ENCODE data around the gene MGMT. TPM values are rescaled to one million over a fixed set of nuclear protein-coding genes. Genes with fewer than 3 reads are reported as not detected.

The MGMT gene
- total RNA-seq, 2 donors from 2014 or later, result 15.3 to 16.1 TPM

DNA sequence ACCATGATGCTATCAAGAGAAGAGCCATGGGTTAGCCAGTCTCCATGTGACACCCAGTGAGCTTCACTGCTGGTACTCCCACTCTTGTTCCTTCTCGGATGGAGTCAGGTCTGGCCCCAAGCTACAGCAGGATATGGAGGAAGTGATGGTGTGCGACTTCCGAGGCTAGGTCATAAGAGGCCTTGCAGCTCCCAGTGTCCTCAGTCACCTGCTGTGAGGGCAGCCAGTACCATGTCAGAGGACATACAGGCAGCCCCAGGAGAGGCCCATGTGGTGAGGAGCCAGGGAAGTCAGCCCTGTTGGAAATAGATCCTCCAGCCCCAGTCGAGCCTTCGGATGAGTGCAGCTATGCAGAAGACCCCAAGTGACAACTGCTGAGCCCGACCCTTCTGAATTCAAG lies 260.0 kb downstream of the MGMT start:
- ATAC-seq (no peak), DNase-seq (no peak)
- intact Hi-C loops (cut with DNase I, micrococcal nuclease), result no loop called here

DNA sequence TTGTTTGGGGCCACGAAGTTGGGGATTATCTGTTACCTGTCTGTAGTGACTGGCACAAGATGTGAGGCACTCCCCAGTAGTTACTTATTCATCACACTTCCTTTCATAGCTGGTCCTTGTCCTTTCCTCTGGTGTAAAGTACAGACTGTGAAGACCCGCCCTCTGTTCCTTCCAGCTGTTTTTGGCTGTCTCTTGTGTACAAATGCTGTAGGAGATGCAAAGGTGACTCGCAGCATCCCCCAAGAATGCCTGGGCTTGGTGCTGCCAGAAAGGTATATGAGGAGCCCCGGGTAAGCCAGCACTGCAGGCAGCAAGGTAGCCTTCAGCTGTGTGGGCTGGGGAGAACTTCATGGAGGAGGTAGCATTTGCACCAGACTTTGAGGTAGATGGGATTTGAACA lies 260.5 kb downstream of the MGMT start:
- DNase-seq (no peak), ATAC-seq (no peak)
- intact Hi-C loops (cut with DNase I, micrococcal nuclease), result no loop called here

DNA sequence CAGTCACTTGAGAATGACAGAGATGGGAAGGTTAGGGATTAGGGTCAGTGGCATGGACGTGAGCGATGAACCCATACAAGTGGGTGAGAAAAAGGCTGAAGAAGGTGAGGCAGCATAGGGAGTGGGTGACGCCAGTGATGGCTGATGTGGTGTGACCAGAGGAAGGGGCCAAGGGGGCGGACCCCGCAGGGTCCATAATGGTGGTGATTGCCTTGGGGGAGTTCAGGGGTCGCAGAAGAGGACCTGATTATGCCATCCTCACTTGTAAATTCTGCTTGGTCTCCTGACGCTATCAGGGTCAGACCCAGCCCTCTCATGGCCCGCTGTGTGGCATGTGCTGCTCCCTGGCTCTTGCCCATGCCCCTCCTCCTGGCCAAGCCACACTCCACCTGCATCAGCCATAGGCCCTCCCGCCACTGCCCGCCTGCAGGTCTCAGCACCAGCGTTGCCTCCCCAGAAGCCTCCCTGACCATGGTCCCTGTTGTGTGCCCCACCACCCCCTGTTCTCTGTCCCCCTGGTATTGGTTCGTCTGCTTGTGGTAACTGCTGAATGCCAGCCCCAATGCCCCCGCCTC lies 261.3 kb downstream of the MGMT start:
- ATAC-seq (no peak), DNase-seq (no peak)
- intact Hi-C loops (cut with DNase I, micrococcal nuclease), result no loop called here

DNA sequence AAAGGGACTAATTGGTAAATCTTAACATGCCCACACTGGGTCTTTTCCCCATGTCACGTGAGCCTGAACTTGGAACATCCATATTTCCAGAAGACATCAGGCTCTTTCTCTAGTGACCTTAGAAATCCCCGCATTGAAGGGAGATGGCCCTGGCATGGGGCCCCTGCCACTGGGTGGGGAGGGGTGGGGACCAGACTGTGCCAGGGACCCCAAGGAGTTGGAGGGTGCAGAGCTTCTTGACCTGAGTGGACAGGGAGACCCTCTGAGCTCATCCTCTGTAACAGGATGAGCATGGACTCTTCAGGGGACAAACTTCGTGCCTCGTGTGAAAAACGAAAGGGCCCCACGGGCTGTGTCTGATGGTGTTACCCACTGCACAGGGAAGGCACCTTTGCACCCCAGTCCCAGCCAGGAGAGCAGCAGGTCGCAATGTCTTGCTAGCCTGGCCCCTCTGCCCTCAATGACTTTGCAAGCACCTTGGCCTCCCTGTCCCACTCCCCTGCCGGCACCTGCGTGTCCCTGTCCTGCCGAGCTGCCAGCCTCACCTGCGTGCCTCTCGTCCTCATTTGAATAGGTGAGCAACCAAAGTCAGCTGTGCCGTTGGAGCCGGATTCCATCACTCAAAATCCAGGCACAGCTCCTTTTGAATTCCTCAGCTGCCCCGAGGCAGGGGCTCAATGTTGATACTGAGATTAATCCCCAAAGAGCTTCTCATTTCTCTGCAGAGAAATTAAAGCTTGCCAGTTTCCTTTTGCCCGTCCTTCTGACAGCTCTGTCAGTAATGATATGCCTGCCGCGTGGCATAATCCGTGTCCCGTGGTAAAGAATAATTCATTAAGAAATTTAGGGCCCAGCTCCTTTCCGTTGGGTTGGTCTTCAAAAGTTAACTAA lies 262.1 kb downstream of the MGMT start:
- no peak for DNase-seq
- no peak for ATAC-seq
- intact Hi-C loops (cut with DNase I, micrococcal nuclease), result no loop called here

DNA sequence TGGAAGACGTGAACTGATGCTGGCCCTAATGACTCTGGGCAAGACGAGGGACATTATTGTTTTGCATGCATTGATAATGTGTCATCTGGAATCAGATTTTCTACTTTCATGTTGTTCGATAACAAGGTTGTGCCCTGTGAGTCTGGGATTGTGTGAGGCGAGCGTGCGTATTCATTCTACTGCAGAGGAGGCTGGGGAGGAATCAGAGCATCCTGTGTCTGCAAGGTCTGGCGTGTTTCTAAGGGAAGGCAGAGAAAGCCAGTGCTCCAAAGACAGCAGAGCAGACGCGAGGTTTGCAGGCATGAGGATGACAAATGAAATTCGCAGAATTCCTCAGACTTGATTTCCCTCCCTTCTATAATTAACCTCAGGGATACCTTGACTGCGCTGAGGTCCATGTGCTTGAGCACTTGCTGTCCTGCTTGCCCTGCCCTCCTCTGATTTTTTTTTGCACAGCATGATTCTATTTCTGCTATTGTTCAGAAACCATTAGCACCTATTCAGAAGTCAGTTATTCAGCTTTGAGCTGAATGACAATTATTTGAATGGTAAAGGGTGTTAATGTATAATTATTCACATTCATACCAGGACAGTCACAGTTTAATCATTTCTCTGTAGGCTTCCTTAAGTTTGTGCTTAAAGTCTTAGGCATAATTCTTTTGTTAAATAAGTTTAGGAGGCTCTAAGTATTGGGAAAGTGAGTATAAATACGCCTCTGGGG lies 263.4 kb downstream of the MGMT start:
- DNase-seq (no peak), ATAC-seq (no peak)
- intact Hi-C loops (cut with DNase I, micrococcal nuclease), result no loop called here

DNA sequence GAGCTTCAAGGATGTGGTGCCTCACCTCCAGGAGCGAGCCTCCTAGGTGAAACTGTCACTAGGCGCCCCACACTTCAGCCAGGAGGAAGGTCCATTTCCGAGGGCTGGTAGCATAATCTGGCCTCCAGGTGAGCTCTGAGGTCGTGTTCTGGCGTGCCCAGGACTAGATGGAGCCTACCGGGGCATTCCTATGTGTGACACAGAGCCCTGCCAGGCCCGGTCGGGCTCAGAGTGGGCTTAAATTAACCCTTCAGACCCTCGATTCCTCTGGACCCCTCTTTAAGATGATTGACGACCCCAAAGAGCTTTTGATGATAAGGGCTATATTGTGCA lies 263.9 kb downstream of the MGMT start:
- ATAC-seq, result no peak
- intact Hi-C loops (cut with DNase I, micrococcal nuclease), result no loop called here
- DNase-seq, result no peak

DNA sequence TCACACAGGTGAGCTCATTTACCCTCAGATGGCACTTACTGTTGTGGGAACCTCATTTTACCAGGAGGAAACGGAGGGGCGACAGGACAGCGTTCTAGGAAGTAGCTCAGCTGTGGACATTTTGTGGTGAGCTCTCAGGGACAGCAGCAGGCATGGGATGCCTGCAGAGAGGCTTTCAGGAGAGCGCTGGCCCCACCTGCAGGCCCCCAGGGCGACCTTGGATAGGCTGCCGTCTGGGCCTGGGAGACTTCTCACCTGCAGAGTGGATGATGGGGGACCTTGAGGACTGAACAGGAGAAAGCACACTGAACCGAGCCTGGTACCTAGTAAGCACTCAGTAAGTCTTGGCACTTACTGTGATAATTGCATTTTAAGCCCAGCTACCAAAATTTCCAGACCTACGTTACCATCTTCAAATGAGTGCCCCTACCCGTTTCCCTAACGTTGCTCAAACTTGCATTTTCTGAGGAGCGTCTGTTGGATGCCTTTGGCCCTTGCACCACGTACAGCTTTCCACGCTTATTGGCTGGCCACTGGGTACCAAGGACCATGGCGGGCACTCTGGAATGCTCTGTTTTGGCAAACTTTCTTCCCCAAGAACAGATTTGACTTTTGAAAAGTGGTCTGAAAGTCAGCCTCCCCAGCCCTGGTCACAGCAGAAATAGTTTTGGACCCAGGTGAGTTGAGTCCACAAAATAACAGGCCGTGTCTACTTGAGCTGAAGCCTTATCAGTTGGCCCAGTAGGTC lies 273.7 kb downstream of the MGMT start:
- DNase-seq (no peak), ATAC-seq (no peak)
- intact Hi-C loops (cut with DNase I, micrococcal nuclease), result no loop called here

DNA sequence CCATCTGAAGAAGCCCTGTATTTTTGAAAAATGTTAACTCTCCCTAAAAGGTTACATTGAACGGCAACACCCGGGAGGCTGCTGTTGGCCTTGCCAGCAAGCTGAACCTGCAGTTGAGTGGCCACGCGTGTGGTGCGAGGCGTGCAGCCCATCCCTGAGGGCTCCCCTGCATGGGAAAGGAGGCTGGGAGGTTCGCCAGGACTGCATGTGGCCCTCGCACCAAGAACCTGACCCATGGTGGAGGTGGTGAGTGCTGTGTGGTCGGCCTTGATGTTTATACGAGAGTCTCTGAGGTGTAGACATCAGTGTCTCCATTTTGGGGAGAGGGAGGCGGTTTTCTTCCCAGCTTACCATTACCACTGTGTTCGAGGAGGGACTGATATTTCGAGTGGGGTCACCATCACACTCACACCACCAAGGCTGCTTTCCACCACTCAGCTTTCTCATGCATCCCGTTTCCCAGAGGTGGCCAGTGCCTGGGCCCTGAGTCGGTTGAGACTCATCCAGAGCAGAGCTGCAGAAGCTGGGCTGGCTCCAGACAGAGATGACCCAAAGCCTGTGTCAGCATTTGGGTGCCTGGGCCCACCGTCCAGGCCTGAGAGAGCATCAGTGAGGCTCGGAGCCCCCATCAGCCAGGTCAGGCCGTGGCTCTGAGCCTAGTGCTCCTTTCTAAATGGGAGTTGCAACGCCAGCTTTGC lies 274.4 kb downstream of the MGMT start:
- ATAC-seq (no peak), DNase-seq (no peak)
- intact Hi-C loops (cut with DNase I, micrococcal nuclease), result no loop called here

DNA sequence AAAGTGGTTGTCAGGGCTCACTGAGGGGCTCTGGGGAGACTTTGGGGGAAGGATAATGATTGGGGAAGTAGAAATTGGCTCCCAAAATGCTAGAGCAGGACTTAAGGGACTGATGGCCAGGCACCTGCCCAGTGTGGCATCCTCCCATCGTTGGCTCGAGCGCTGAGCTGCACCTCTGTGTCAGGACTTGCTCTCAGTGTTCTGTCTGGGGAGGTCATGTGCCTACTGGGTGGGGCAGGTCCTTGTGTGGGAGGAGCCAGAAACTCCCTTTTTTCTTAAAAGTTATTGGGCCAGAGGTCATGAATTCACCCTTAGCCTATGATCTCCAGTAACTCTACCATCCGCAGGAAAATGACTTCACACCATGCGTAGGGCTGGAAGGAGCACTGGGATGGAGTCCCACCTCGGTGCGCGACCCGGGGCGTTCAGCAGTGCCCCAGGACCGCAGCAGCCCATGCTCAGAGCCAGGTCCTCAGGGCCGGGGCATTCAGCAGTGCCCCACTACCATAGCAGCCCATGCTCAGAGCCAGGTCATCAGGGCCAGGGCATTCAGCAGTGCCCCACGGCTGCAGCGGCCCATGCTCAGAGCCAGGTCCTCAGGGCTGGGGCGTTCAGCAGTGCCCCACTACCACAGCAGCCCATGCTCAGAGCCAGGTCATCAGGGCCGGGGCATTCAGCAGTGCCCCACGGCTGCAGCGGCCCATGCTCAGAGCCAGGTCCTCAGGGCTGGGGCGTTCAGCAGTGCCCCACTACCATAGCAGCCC lies 275.1 kb downstream of the MGMT start:
- no peak for DNase-seq
- ATAC-seq, result no peak
- intact Hi-C loops (cut with DNase I, micrococcal nuclease), result no loop called here

DNA sequence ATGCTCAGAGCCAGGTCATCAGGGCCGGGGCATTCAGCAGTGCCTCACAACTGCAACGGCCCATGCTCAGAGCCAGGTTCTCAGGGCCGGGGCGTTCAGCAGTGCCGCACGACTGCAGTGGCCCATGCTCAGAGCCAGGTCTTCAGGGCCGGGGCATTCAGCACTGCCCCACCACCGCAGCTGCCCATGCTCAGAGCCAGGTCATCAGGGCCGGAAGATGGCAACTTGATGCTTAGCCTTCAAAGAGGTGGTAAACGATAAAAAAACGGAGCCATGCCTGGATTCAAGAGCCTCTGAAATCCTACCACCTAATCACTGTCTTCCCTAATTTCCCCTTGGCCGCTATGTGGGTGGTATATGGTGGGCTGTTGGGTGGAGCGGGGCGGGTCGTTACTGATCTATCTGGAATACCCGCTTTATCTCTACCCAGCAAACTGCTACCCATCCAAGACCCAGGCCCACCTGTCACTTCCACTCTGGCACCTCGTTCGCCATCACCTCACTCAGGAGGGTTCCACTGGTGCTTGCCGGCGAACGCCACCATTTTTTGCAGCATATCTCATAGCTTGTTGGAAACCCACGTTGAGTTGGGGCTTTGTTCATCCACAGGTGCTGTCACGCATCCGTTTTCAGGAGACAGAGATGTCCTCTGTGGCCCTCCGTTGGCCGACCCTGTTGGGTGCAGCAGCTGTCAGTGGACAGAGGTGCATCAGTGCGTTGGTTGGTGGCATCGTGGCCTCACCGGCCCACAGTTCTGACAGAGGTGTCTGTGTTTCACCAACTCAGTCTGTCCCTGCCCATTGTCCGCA lies 275.9 kb downstream of the MGMT start:
- intact Hi-C loops (cut with DNase I, micrococcal nuclease), result no loop called here
- DNase-seq (peak in 1 of 2 donors; percentile 4), ATAC-seq (no peak)

DNA sequence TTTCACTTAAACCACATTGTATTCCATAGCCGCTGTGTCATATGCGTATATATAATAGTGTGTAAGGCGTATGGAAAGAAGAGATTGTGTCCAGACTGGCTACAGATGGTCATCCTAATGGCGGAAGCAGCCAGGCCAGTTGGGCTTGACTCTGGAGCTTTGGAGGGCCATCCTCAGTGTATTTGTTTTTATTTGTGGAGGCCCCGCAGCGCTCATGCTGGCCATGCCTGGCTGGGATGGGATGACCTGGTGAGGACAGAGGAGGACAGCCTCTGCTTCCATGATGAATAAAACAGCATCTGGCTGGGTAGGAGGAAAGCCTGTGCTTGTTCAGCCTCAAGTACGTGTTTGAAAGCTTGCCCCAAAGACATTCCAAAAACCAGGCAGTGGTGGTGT lies 276.7 kb downstream of the MGMT start:
- ATAC-seq, result no peak
- intact Hi-C loops (cut with DNase I, micrococcal nuclease), result no loop called here
- no peak for DNase-seq

DNA sequence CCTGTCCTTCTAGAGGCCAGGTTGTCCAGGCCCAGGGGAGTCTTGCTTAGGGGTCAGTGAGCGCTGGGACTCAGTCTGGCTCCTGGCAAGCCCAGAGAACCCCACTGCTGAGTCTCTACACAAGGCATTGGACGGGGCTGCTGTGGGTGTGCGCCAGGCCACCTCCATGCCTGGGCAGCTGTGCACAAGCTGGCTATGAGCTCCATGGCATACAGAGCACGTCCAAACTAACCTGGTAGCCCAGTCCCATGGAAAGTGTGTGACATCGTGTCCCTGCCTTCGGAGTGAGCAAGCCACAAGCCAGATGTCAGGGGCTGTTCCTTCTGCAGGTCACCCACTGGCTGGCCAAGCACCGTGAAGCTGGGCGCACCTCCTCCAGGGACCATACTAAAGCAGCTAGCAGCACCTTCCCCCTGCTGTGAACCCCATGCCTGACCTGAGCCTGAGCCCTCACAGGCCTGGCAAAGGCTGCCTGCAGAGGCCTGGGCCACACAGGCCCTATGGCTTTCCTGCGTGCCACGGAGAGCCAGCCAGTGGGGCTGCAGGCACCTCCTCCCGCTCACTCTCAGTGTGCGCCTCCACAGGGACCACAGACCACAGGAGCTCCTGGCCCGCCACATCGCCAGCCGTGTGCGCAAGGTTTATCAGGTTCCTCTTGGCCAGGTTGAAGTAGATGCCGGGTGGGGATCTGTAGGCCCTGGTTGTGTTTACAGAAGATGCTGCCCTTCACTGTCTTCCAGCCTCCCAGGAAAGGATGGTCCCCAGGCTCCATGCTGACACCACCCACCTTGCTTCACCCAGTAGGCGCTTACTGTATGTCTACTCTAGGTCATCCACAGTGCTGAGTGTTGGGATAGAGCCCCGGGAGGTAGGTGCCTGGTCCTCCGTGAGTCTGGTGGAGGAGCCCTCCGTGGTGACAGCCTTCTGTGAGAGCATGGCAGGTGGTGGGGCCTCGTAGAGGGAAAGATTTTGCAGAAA lies 277.4 kb downstream of the MGMT start:
- ATAC-seq (no peak), DNase-seq (no peak)
- intact Hi-C loops (cut with DNase I, micrococcal nuclease), result no loop called here

DNA sequence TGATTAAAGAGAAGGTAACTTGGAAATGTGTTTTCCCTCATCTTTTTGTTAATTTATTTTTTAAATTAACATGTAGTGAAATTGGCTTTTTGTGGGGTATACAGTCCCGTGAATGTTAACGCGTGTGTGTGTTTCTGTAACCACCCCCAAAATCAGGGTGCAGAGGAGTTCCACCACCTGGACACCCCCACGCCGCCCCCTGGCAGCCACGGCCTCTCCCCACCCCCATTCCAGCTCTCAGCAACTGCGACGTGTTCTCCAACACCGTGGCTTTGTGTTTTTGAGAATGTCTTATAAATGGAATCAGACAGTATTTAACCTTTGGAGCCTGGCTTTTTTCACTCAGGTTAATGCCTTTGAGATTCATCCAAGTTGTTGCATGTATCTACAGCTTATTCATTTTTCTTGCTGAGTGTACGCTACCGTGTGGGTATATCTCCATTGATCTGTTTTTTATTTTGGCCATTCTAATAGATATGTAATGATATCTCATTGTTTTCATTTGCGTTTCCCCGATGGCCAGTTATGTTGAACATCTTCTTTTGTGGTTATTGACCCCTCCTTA lies 278.2 kb downstream of the MGMT start:
- intact Hi-C loops (cut with DNase I, micrococcal nuclease), result no loop called here
- DNase-seq, result no peak
- no peak for ATAC-seq

DNA sequence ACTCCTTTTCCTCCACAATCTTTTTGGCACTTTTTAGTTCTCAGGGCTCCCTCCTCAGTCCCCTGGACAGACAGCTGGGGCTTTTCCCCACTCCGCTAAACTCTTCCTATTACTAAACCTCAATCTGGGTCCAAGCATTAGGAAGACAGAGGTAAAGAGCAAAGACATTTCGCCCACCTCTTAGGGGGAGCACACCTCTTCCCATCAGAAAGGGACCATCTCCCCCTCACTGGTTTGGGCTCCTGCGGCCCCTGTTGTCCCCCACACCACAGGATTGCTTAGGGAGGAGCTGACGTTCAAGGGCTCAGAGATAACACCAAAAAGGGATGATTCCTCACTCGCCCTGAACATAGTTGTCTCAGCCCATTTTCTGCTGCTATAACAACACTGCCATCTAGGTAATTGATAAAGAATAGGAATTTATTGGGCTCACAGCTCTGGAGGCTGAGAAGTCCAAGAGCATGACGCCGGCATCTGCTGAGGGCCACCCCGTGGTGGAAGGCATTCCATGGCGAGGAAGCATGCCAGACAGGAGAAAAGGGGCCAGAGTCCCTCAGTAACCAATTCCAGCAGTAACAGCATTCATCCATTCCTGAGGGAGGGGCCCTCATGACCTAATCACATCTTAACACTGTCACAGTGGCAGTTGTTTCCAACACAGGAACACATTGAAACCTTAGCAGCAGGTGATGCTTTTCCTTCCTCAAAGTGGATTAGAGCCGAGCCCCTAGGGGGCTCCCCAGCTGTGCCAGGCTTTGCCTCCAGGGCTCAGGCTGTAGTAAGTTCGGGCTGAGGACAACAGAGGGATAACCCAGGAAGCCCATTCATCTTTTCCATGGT lies 287.4 kb downstream of the MGMT start:
- intact Hi-C loops (cut with DNase I, micrococcal nuclease), result no loop called here
- DNase-seq (peak in 1 of 2 donors; percentile 6), ATAC-seq (no peak)

DNA sequence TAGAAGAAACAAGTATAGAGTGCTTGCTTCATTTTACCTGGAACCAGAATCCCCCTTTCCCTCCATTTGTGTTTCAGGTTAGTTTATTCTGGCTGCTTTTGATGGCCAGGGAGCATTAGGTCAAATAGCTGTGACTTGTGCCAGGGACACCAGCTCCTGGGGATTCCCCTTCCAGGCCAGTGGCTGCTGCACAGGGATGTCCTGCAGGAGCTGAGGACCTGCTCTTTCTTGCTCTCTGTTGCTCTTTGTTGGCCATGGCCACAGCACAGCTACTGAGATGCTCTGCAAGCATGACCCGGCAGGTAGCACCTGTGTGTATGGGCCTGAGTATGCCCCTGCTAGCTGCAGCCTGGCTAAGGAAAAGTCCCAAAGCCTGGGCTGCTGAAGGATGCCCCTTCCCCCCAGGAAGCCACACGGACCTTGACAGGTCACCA lies 288.1 kb downstream of the MGMT start:
- intact Hi-C loops (cut with DNase I, micrococcal nuclease), result no loop called here
- DNase-seq (peak in 1 of 2 donors; percentile 5), ATAC-seq (no peak)

Measured in left colon (tissue), 2 donors.